Activated T-cell treated with anti-CD3 and anti-CD28 coated beads, Interleukin-2, amount 50 U/mL, for 48 hours (primary cell): ENCODE data around the gene LRRC51.

Source experiments
- DNase-seq, 2 experiments: peaks; one replicate each; pipeline ENCODE4 v3.0.0-alpha.2; 2020

The LRRC51 gene

GRCh38 chr11:72080326-72081183, at the start of gene LRRC51, which contains the start of gene NUMA1:
TSS of gene LRRC51 (plus strand) at chr11:72080850. CDS start at chr11:72089084, 8,234 bp downstream.
TSS of gene NUMA1 (minus strand) at chr11:72080542. CDS start at chr11:72035943, 44,599 bp downstream.
- DNase-seq, result peak; percentile 99

- DNase-seq, result no peak
Observed at GRCh38 chr11:72036687-72037086, 44.0 kb upstream of the LRRC51 start.

DNA sequence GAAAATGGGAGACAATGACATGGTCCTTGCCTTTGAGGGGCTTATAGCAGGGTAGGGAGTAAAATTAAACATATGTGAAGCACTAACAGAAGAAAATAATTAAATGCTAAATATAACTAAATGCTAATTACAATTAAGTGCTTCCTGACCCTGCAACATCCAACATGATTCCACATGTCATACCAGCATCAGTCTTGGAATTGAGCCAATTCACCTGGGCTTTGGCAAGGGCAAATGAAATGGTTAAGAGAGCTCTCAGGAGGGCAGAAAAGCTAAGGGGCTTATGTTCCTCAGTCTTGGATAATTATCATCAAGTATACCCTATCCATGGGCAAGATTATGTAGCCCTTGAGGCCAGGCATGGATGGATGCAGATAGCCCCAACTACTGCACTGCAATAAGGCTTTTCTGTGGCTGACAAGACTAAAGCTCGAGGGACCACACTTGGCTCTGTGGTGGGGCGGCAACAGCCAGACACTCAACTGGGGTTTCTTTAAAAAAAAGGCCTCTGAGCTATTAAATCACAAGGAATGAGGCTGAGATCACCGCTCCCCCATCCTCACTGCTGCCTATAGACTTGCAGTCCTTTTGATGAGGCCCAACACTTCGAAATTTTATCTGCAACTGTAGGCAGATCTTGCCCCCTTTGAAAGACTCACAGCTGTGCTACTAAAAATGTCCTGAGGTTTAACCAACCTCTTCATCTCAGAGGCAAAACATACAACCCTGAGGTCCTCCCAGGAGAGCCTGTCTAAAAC, 42.9 kb upstream of the LRRC51 start:
- DNase-seq, result no peak

DNA sequence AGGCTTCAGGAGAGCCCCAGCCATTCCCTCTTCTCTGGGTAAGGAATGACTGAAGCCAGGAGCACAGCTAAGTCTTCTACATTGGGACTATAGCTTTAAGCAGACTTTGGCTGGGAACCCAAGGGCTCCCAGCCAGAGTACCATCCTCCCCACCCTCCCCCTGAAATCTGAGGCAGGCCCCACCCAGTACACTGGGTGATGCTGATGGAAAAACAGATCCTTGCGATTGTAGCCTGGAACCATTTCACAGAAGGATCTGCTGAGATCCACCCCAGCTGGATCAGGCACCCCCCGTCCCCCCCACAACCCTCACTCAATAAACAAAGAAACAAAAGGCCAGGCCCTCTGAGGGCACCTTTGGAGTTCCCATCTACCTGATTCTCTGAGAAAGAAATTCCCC, 42.2 kb upstream of the LRRC51 start:
- no peak for DNase-seq

DNA sequence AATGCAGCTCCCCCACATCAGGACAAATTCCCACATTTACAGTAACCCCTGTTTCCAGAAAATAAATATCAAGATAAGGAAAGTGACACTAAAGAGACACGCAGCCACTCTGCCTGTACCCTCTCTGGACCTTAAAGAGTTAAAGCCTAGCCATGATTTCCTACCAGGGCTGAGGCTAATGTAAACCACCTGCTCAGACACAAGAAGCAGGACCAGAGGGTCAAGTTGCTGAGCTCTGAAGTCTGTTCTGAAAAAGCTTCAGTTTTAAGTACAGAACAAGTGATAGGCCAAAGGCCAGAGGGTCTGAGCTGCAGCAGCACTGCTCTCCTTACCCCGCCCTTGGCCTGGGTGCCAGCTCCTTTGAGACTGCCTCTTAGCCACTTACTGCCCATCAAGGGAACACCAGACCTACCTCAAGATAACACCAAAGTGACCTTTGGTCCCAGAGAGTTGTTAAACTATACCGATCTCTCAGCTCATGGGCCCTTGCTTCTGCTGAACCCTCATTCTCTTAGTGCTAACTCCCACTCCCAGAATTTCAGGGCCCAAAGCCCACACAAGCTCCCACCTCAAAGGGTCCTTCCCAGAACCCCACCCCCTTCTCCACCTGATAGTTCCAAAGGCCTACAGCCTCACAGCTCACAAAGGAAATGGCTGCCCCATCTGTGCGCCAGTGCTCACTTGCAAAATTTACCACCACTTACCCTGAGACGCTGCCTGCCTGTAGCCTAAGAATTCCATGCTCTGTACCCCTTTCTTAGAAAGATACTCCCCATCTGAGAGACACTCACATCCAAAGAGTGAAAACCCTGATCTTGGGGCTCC, 41.4 kb upstream of the LRRC51 start:
- DNase-seq, result peak in 1 of 2 experiments; percentile 26

DNA sequence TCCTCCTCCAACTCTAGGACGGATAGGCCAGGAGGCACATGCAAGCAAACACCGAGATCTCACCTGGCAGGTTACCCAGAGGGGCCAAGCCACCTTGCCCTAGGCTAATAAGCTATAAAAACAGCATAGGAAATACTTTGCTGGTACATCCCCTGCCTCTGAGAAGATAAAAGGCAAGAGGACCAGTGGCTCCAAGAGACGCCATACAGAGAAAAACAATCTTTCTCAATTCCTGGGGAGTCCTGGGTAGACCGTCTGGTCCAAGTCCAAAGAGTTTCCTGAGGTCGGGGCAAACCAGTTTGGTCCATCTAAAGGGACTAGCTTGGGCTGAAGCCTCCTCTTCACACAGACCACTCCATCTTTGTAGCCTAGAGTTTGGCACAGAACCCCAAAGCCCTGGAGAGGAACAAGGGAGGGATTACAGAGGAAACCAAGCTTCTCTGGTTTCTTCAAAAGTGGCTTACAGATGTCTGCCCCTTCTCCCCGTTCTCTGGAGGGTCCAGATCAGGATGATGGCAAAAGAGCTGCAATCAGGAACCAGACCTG, 40.7 kb upstream of the LRRC51 start:
- DNase-seq, result peak; percentile 33 to 38

DNA sequence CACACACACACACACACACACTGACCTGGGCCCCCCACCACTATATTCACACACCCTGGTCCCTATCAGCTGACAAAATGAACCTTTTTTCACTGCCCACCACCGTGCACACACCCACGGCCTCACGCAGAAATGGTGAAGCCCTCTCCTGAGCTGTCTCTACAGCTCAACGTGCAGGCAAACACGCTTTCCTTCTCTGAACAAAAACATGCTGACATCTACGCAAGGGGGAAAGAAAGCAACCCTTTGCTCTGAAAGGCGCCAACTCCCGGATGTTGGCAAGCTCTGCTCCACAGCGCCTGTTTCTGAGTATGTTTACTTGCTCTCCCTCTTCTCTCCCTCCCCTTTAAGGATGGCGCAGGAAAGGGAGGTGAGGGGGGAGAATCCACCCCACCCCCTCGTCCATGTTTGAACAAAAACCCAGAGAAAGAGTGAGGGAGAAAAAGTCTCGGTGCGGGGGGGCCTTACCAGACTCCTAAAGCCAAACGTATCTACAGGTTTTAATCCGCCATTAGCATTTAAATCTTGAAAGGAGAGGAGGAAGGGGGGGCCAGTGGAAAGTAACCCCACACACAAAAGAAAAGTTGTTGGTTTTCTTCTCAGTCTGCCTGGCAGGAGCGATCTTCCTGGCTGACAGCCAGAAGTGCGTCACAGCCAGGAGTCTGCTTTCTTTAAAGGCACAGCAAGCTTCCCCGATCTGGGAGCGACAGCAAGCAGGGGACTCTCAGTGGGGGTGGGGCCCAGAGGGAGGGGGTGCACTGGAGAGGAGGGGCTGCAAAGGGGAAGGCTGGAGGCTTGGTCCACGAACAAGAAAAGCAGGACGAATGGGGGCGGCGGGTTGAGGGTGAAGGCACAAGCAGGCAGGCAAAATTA, 39.9 kb upstream of the LRRC51 start:
- DNase-seq, result peak; percentile 79 to 80

- peak; percentile 58 to 65 for DNase-seq
Observed at GRCh38 chr11:72041364-72042063, 39.1 kb upstream of the LRRC51 start.

DNA sequence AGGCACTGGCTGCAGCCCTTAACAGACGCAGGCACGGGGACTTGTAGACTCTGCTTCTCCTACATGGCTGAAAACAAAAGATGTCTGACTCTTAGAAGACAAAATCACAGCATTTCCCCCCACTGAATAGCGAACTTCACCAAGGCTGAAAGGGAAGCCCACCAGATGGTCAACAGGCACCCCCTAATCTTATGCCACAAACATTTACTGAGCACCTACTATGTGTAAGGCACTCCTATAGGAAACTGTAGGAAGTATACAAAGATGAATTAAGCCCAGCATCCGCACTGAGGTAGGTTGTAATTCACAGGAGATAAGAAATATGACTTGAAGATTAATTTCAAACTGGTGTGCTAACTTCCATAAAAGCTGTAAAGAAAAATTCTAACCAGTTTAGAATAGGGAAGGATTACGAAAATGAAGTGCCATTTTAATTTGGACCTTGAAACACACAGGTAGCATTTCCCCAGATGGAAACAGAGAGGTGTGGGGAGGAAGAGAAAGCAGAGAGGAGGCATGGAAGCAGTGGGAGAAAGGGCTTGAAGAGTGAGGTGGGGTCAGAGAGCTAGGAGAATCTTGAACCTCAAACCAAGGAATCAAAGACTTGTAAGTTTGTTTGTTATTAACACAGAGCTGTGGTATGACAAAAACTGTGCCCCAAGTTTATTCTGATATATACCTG, 38.4 kb upstream of the LRRC51 start:
- no peak for DNase-seq

- DNase-seq, result no peak
Observed at GRCh38 chr11:72045849-72046248, 34.8 kb upstream of the LRRC51 start.

DNA sequence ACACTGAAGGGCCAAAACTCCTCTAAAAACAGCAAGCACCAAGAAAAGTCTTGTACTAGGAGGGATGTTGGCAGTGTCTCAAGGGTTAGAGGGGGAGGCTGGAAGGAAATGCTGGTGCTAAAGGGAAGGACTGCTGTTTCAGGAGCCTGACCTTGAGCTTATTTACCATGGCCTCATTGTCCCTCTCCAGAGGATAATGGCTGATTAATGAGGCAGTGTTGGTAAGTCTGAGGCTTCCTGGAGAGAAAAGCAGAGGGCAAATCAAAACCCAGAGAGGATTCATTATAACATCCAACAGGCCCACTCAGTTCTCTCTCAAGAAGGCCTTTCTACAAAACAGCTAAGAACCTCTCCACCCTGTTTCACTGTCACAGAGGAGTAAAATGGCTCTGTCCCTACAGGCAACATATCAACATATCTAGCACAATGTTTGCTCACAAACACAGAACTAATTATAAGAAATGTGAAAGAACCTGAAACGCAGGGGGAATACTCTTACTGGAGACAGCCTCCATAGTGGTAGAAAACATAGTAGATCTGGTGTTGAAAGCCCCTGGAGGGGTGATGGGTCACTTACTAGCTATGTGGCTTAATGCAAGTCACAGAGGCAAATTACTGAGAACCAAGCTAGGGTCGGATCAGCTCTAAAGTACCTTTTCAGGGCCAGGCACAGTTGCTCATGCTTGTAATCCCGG, 31.7 kb upstream of the LRRC51 start:
- no peak for DNase-seq

DNA sequence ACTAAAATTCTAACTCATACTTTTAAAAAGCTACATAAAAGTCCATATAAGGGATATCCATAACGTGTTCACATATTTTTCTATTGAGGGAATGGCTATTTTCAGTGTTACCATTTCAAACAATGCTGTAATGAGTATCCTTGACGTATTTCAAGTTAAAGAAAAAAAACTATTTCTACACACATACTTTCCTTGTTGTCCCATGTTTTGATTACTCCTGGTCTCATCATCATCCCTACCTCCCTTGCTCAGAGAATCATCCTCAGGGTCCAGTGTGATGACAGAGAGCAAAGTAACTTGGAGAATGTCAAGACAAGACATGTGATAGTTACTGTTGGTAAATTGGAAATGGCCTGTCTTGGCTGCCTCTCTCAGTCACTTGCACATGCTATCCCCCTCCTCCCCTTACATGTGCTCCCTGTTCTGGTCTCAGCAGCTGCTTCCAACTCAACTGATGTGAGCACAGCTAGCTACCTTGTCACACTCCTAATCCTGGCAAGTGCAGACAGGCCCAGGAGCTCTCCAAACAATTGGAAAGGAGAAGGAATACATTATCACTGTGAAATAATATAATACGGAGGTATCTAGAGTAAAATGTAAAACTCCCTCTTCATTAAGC, 22.1 kb upstream of the LRRC51 start:
- DNase-seq, result no peak

DNA sequence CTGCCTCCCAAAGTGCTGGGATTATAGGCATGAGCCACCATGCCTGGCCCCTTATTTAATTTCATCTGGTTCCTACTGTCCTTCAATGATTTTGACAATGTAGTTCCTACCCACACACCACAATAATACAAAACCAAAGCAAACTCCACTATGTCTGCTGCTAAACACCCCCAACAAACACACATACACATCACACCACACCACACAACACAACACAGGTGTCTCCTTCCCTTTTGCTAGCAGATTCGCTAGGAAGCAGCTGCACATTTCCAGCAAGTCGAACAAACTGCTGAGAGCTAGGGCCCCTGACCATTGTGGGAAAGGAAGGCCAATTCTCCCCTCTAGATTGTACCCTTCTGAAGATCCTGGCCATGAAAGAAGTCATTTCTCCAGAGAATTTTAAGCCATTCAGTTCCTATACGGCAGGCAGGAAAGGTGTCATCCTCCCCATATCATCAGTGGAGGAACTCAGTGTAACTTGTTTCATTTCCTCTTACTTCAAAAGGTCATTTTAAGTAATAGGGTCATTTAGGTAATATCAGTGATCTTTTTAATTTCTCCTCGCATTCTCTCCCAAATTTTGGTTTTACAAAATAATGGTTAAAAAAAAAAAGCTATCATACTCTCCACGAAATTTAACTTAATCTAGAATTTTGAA, 18.8 kb upstream of the LRRC51 start:
- no peak for DNase-seq

DNA sequence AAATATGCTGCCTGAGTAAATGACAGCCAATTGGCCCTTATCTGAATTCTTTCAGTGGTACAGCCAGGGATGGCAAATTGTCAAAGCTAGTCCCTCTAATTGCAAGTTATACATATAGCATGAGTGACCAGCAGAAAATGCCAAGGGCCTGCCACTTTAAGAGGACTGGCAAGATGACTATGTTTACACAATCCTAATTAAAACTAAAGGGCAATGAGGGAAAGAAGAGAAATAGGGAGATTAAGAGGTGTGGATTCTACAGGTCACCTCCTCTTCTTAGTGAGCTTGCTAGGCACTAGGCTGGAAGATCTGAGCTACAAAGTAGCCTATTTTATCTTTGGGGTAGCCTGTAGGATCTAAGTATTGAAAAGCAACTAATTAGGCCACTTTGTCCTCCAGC, 13.8 kb upstream of the LRRC51 start:
- no peak for DNase-seq

- DNase-seq, result no peak
Observed at GRCh38 chr11:72067266-72067665, 13.4 kb upstream of the LRRC51 start.

GRCh38 chr11:72067676-72068075, 13.0 kb upstream of the LRRC51 start:
- no peak for DNase-seq

- DNase-seq, result no peak
Observed at GRCh38 chr11:72069200-72069599, 11.4 kb upstream of the LRRC51 start.

DNA sequence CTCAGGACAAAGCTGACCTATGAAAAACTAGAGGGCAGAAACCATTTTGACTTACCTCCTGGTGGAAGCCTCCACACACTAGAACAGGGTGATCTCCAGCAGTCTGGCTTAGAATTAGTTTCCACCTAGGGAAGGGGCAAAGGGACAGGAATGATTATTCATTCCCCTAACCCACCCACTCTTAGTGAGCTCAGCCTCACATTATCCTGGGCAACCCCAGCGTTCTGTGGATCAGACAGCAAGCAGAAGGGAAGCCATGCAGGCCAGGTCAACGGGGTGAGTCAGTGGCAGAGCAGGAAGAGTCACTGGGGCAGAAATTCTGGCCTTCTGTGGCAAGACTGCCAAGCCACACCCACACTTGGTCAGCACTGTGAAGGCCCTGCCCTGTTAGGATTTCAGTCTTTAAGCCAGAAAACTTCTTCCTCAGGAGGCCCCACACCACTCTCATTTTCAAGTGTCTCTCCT, 10.8 kb upstream of the LRRC51 start:
- no peak for DNase-seq

DNA sequence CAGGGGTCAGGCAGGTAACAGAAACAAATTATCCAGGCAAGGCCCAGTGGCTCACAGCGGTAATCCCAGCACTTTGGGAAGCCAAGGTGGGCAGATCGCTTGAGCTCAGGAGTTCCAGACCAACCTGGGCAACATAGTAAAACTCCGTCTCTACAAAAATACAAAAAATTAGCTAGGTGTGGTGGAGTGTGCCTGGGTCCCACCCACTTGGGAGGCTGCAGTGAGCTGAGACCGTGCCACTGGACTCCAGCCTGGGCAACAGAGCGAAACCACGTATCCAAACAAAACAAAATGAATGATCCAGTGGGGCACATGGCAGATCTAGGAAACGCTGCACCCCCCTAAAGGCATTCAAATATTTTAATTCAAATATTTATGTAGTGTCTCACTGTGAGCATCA, 10.2 kb upstream of the LRRC51 start:
- DNase-seq, result no peak
